ENCODE results near the gene SEH1L.

GRCh38 chr18:13014818-13015217 lies 67.0 kb downstream of the SEH1L start:
- TF ChIP-seq, protein P1, sequence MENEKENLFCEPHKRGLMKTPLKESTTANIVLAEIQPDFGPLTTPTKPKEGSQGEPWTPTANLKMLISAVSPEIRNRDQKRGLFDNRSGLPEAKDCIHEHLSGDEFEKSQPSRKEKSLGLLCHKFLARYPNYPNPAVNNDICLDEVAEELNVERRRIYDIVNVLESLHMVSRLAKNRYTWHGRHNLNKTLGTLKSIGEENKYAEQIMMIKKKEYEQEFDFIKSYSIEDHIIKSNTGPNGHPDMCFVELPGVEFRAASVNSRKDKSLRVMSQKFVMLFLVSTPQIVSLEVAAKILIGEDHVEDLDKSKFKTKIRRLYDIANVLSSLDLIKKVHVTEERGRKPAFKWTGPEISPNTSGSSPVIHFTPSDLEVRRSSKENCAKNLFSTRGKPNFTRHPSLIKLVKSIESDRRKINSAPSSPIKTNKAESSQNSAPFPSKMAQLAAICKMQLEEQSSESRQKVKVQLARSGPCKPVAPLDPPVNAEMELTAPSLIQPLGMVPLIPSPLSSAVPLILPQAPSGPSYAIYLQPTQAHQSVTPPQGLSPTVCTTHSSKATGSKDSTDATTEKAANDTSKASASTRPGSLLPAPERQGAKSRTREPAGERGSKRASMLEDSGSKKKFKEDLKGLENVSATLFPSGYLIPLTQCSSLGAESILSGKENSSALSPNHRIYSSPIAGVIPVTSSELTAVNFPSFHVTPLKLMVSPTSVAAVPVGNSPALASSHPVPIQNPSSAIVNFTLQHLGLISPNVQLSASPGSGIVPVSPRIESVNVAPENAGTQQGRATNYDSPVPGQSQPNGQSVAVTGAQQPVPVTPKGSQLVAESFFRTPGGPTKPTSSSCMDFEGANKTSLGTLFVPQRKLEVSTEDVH (IDR thresholded peaks at IDR 0.05; ENCODE audit: low read depth, partially characterized antibody), result no peak
- TF ChIP-seq IKZF2 (IDR thresholded peaks at IDR 0.05), result no peak
- no peak for TF ChIP-seq CHD2 (IDR thresholded peaks at IDR 0.05; ENCODE audit: borderline replicate concordance, low read depth, low read length)
- no peak for TF ChIP-seq YY1 (IDR thresholded peaks at IDR 0.05; ENCODE audit: low read depth, low read length)
- no peak for TF ChIP-seq SIN3A (IDR thresholded peaks at IDR 0.05; ENCODE audit: low read depth, low read length)
- no peak for TF ChIP-seq FOXK2 (IDR thresholded peaks at IDR 0.05)
- TF ChIP-seq, protein P2, sequence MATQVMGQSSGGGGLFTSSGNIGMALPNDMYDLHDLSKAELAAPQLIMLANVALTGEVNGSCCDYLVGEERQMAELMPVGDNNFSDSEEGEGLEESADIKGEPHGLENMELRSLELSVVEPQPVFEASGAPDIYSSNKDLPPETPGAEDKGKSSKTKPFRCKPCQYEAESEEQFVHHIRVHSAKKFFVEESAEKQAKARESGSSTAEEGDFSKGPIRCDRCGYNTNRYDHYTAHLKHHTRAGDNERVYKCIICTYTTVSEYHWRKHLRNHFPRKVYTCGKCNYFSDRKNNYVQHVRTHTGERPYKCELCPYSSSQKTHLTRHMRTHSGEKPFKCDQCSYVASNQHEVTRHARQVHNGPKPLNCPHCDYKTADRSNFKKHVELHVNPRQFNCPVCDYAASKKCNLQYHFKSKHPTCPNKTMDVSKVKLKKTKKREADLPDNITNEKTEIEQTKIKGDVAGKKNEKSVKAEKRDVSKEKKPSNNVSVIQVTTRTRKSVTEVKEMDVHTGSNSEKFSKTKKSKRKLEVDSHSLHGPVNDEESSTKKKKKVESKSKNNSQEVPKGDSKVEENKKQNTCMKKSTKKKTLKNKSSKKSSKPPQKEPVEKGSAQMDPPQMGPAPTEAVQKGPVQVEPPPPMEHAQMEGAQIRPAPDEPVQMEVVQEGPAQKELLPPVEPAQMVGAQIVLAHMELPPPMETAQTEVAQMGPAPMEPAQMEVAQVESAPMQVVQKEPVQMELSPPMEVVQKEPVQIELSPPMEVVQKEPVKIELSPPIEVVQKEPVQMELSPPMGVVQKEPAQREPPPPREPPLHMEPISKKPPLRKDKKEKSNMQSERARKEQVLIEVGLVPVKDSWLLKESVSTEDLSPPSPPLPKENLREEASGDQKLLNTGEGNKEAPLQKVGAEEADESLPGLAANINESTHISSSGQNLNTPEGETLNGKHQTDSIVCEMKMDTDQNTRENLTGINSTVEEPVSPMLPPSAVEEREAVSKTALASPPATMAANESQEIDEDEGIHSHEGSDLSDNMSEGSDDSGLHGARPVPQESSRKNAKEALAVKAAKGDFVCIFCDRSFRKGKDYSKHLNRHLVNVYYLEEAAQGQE (IDR thresholded peaks at IDR 0.05; ENCODE audit: low read depth, low read length), result no peak
- TF ChIP-seq CREB1 (IDR thresholded peaks at IDR 0.05; ENCODE audit: low read depth), result no peak
- no peak for TF ChIP-seq EZH2 (IDR thresholded peaks at IDR 0.05; ENCODE audit: borderline replicate concordance, control insufficient read depth, low read depth, low read length)
- TF ChIP-seq SMAD1 (IDR thresholded peaks at IDR 0.05; ENCODE audit: low read depth, partially characterized antibody), result no peak
- no peak for TF ChIP-seq RFX5 (IDR thresholded peaks at IDR 0.05; ENCODE audit: low read depth, low read length)
- TF ChIP-seq EP300 (IDR thresholded peaks at IDR 0.05; ENCODE audit: borderline replicate concordance in 1 of 2, control insufficient read depth in 1 of 2, low read depth in 2 of 2, low read length in 2 of 2), result no peak
- TF ChIP-seq, protein P3, sequence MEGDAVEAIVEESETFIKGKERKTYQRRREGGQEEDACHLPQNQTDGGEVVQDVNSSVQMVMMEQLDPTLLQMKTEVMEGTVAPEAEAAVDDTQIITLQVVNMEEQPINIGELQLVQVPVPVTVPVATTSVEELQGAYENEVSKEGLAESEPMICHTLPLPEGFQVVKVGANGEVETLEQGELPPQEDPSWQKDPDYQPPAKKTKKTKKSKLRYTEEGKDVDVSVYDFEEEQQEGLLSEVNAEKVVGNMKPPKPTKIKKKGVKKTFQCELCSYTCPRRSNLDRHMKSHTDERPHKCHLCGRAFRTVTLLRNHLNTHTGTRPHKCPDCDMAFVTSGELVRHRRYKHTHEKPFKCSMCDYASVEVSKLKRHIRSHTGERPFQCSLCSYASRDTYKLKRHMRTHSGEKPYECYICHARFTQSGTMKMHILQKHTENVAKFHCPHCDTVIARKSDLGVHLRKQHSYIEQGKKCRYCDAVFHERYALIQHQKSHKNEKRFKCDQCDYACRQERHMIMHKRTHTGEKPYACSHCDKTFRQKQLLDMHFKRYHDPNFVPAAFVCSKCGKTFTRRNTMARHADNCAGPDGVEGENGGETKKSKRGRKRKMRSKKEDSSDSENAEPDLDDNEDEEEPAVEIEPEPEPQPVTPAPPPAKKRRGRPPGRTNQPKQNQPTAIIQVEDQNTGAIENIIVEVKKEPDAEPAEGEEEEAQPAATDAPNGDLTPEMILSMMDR (IDR thresholded peaks at IDR 0.05 in 2 of 3, conservative IDR thresholded peaks at IDR 0.05 in 1 of 3; ENCODE audit: control insufficient read depth in 2 of 3, extremely low read depth in 1 of 3, insufficient read depth in 1 of 3, low read depth in 3 of 3, low read length in 3 of 3), result no peak
